Coronary artery (tissue), 2 donors: ENCODE measurements around the gene MTCH1.
"Not testable (repeated sequence)": the region's sequence is repeated elsewhere in the genome, so short reads cannot be mapped to it uniquely, and the experiment has no call there.

Experiments
- DNase-seq: peaks from one replicate; pipeline ENCODE4 v3.0.0-alpha.2; 2017; ENCODE audit warnings: low spot score
- H3K27ac ChIP-seq, 2 donors: fragments of 200-600 bp; sonication (generic); one replicate each; pipeline ENCODE4 v1.5.1; 2016 to 2019
- H3K4me3 ChIP-seq: fragments of 200-600 bp; sonication (generic); 2 replicates; pipeline ENCODE4 v1.5.1; 2016; ENCODE audit warnings: mild to moderate bottlenecking, moderate library complexity
- CTCF ChIP-seq: fragments of 200-600 bp; sonication (generic); IDR thresholded peaks from one replicate; pipeline ENCODE4 v1.5.1; 2019; ENCODE audit warnings: antibody characterized with exemption

MTCH1 gene

GRCh38 chr6:36940027-36940426 lies 46.0 kb downstream of the MTCH1 start:
- Histone ChIP-seq H3K27ac (no peak overlapping the region), H3K4me3 (no peak overlapping the region)
- TF ChIP-seq CTCF, result no peak
- DNase-seq, result no peak

DNA sequence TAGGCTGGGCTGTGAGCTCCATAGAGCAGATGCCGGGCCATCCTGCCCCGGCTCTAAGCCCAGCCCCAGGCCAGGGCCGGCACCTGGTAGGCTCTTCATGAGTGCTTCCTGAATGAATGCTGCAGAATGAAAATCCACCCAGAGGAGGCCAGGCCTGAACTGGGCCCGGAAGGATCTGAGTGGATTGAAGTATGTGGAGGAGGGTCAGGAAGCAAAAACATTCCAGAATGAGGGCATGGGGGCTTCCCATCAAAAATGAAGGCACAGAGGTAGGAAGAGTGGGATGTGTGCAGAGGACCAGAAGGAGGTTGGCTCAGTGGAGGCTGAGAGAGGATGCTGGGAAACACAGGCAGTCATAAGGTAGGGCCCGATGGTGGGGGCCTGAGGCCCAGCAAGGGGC lies 47.0 kb downstream of the MTCH1 start:
- not testable (repeated sequence) for DNase-seq, H3K27ac ChIP-seq, H3K4me3 ChIP-seq

DNA sequence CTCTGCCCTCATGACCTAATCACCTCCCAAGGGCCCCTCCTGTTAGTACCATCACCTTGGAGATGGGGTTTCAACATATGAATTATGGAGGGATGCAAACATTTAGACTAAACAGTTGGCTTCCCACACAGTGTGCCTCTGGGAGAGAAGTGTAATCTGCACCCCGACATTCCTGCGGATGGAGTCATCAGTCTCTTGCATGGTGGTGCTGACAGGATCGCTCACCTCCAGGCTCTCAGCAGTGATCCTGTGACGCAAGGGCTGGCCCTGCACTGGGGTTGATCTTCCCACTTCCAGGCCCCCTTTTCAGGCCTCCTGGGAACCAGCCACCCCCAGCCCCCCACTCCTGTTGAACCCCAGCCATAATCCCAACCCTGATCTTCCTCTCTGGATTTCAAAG lies 47.5 kb downstream of the MTCH1 start:
- no peak for TF ChIP-seq CTCF
- Histone ChIP-seq H3K27ac (no peak overlapping the region), H3K4me3 (no peak overlapping the region)
- DNase-seq, result no peak

DNA sequence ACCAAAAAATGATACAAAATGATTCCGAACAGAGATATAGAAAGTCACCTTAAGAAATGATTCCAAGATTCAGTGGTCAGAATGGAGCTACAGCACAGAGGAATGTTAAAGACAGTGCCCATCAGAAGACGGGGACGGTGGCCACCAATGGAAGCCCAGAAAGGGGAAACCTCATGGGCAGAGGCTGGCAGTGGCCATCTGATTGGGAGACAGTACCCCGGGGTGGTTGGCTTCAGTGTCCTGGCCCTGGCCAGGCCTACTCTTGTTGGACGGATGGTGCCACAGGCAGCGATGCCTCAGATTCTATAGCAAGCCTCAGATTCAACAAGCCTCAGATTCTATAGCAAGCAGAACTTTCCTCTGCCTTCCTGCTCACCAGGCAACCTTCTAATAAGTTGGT lies 48.1 kb downstream of the MTCH1 start:
- DNase-seq, result no peak
- Histone ChIP-seq H3K27ac (no peak overlapping the region), H3K4me3 (no peak overlapping the region)
- no peak for TF ChIP-seq CTCF

GRCh38 chr6:36936824-36937223 lies 49.2 kb downstream of the MTCH1 start:
- H3K27ac ChIP-seq, result no peak overlapping the region
- TF ChIP-seq CTCF, result no peak
- H3K4me3 ChIP-seq, result no peak overlapping the region
- DNase-seq, result no peak

GRCh38 chr6:36934901-36935300 lies 51.1 kb downstream of the MTCH1 start:
- TF ChIP-seq CTCF, result no peak
- Histone ChIP-seq H3K4me3 (no peak overlapping the region), H3K27ac (no peak overlapping the region)
- DNase-seq, result no peak

GRCh38 chr6:36933519-36933918 lies 52.5 kb downstream of the MTCH1 start:
- TF ChIP-seq CTCF, result no peak
- H3K27ac ChIP-seq, result no peak overlapping the region

DNA sequence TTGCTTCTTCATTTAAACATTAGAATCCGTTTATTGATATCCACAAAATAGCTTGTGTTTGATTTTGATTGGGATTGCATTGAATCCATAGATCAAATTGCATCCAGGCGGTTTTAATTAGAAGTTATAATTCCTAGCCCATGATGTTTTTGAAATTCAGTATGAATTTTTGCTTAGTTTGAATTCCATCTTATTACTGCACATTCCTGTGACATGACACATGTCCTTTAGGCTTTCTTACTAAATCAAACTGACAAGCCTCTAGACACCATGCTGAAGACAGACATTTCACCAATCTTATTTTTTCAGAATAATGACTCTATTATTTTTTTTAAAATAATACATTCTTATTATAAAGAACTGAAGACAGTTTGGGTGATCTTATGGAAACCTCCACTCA lies 52.9 kb downstream of the MTCH1 start:
- no peak for DNase-seq
- Histone ChIP-seq H3K27ac (no peak overlapping the region), H3K4me3 (no peak overlapping the region)
- TF ChIP-seq CTCF, result no peak

More at GRCh38 chr6:36933519-36933918, 52.5 kb downstream of the MTCH1 start:
- no peak overlapping the region for H3K4me3 ChIP-seq
- no peak for DNase-seq
